ENCODE measurements around the gene DAG1. TPM values are rescaled to one million over a fixed set of nuclear protein-coding genes. Genes with fewer than 3 reads are reported as not detected.

The DAG1 gene
- total and polyA plus RNA-seq, 10 of the 15 experiments (the other 5 are each of a cell fraction or from before 2014, with no cell fraction given): 0.33 to 16.3 (median 9.2) TPM

DNA sequence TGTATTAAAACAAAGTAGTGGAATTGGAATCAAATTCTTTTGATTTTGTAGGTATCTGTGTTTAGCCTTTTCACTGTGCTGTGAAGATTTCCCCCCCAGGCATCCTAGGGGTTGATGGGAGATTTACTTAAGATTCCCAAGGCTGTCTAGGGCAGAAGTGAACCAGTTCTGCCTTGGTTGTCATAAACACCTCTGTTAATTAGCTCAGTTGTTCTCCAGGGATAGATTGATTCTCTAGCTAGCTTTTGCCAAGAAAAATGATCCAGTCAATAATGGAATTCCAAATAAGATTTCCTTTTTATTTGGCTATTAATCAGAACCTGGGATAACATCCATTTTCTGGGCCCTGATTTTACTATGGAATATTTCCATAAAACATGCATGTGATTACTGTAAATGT, 12.7 kb downstream of the DAG1 start (continued):
- TF ChIP-seq CTCF (IDR thresholded peaks at IDR 0.05 in 2 of 3, conservative IDR thresholded peaks at IDR 0.05 in 1 of 3; ENCODE audit: control insufficient read depth in 2 of 3, extremely low read depth in 1 of 3, insufficient read depth in 1 of 3, low read depth in 3 of 3, low read length in 3 of 3) (no peak), NR2C1 (IDR thresholded peaks at IDR 0.05) (no peak), ESRRA (IDR thresholded peaks at IDR 0.05; ENCODE audit: low read length) (no peak), MXI1 (IDR thresholded peaks at IDR 0.05; ENCODE audit: low read depth, low read length) (no peak), BHLHE40 (IDR thresholded peaks at IDR 0.05; ENCODE audit: borderline replicate concordance in 1 of 2, low read depth in 2 of 2, low read length in 1 of 2) (no peak)
- TF ChIP-seq, protein P1, sequence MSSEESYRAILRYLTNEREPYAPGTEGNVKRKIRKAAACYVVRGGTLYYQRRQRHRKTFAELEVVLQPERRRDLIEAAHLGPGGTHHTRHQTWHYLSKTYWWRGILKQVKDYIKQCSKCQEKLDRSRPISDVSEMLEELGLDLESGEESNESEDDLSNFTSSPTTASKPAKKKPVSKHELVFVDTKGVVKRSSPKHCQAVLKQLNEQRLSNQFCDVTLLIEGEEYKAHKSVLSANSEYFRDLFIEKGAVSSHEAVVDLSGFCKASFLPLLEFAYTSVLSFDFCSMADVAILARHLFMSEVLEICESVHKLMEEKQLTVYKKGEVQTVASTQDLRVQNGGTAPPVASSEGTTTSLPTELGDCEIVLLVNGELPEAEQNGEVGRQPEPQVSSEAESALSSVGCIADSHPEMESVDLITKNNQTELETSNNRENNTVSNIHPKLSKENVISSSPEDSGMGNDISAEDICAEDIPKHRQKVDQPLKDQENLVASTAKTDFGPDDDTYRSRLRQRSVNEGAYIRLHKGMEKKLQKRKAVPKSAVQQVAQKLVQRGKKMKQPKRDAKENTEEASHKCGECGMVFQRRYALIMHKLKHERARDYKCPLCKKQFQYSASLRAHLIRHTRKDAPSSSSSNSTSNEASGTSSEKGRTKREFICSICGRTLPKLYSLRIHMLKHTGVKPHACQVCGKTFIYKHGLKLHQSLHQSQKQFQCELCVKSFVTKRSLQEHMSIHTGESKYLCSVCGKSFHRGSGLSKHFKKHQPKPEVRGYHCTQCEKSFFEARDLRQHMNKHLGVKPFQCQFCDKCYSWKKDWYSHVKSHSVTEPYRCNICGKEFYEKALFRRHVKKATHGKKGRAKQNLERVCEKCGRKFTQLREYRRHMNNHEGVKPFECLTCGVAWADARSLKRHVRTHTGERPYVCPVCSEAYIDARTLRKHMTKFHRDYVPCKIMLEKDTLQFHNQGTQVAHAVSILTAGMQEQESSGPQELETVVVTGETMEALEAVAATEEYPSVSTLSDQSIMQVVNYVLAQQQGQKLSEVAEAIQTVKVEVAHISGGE (CRISPR knock-in tag; IDR thresholded peaks at IDR 0.05): no peak

DNA sequence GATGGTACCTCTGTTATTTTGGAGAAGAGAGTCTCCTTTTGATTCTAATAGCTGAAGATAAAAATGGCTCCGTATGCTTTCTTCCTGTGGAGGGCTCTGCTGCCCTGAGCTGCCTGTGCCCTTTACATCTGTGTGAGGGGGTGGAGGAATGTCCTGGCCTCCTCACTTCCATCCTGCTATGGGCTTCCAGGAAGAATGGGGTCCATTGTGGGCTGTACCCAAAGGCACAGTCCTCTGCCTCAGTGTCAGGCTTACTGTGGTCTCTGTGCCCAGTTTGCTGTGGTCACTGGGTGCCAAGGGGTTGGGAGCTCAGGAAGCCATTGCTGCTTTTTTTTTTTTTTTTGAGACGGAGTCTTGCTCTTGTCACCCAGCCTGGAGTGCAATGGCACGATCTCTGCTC, 14.4 kb downstream of the DAG1 start:
- H3K4me3 ChIP-seq: no peak overlapping the region
- H2AFZ ChIP-seq (ENCODE audit: control insufficient read depth, low read depth, low read length): no peak overlapping the region
- SMC1A ChIA-PET (ENCODE audit: uncharacterized antibody, unreplicated experiment): no interaction called here
- intact Hi-C loops (cut with micrococcal nuclease; ENCODE audit: unreplicated experiment): no loop called here
- in situ Hi-C loops (cut with MboI): no loop called here
- no peaks in the 10 kb centered on the region for H3K9me3 ChIP-seq (replicated peaks; ENCODE audit: control insufficient read depth, insufficient read depth, low read length)
- WGBS (ENCODE audit: insufficient coverage, insufficient replicate concordance, low lambda C conversion rate, missing lambda C conversion rate): 75% methylated on average over 2 of the region's 3 CpGs
- no peak for DNase-seq (ENCODE audit: low read depth, low spot score)
- H3K79me2 ChIP-seq (ENCODE audit: control insufficient read depth, insufficient read depth, low read length): no peaks in the 10 kb centered on the region
- H3K4me2 ChIP-seq (ENCODE audit: control insufficient read depth, insufficient read depth): no peak overlapping the region
- H4K20me1 ChIP-seq (ENCODE audit: control insufficient read depth, insufficient read depth): no peaks in the 10 kb centered on the region
- RAD21 ChIA-PET (ENCODE audit: unreplicated experiment): no interaction called here
- no peak overlapping the region for H3K9ac ChIP-seq (ENCODE audit: control insufficient read depth, insufficient read depth, low read length)
- POLR2A ChIA-PET: no interaction called here
- H3K27me3 ChIP-seq (replicated peaks in 1 of 2; ENCODE audit: control insufficient read depth in 2 of 2, insufficient read depth in 2 of 2, low read length in 1 of 2): no peaks in the 10 kb centered on the region
- no peak for ATAC-seq
- no peaks in the 10 kb centered on the region for H3K4me1 ChIP-seq (ENCODE audit: control insufficient read depth, insufficient read depth, low read length)
- FAIRE-seq: no peak
- H3K36me3 ChIP-seq (ENCODE audit: control insufficient read depth in 2 of 2, insufficient read depth in 2 of 2, low read length in 1 of 2): no peaks in the 10 kb centered on the region
- no peak overlapping the region for H3K27ac ChIP-seq (ENCODE audit: control insufficient read depth, insufficient read depth)
- CTCF ChIA-PET: interaction anchor here (0.6 kb wide), 2 partner anchors 55 to 230 kb away, joined by 3 read pairs; no protein-coding TSS in a partner anchor
- BruUV-seq (replicated peaks): no TSS peak
- TF ChIP-seq IRF5 (IDR thresholded peaks at IDR 0.05; ENCODE audit: borderline replicate concordance): no peak
- TF ChIP-seq, protein P1 (CRISPR knock-in tag; IDR thresholded peaks at IDR 0.05): no peak
- TF ChIP-seq SMAD1 (IDR thresholded peaks at IDR 0.05; ENCODE audit: low read depth, partially characterized antibody): no peak
- no peak for TF ChIP-seq SRF (IDR thresholded peaks at IDR 0.05; ENCODE audit: low read depth in 2 of 2, low read length in 2 of 2)
- no peak for TF ChIP-seq POLR2AphosphoS5 (IDR thresholded peaks at IDR 0.05; ENCODE audit: low read length)
- TF ChIP-seq ZNF217 (IDR thresholded peaks at IDR 0.05): no peak

Measured in GM12878 (cell line).